Stimulated activated effector memory CD8-positive, alpha-beta T cell treated with anti-CD3 and anti-CD28 coated beads, Interleukin-12 subunit alpha, Interleukin-12 subunit beta, amount 100 ng/mL, for 72 hours (primary cell): ENCODE results near the gene BASP1.
A peak's percentile ranks its signal among the peaks of the same experiment; 100 is the strongest.
"Not testable (repeated sequence)": the region's sequence is repeated elsewhere in the genome, so short reads cannot be mapped to it uniquely, and the experiment has no call there.

Experiments
- ATAC-seq: fragments of 150-1000 bp; cut with Tn5 transposase; 2 replicates; pipeline ENCODE4 v1.10.0; 2021
- DNase-seq, 2 donors: peaks; one replicate each; pipeline ENCODE4 v3.0.0; 2021 to 2022; ENCODE audit warnings: low spot score in 2 of 2
- H3K27ac Mint-ChIP-seq: one replicate; pipeline ENCODE4 v1.8.0; 2022; ENCODE audit warnings: mild to moderate bottlenecking, mixed read lengths
- H3K36me3 Mint-ChIP-seq: one replicate; pipeline ENCODE4 v1.8.0; 2022; ENCODE audit warnings: mild to moderate bottlenecking, mixed read lengths
- H3K4me1 Mint-ChIP-seq: one replicate; pipeline ENCODE4 v1.8.0; 2022; ENCODE audit warnings: mixed read lengths
- H3K4me3 Mint-ChIP-seq: one replicate; pipeline ENCODE4 v1.8.0; 2022; ENCODE audit warnings: mild to moderate bottlenecking, mixed read lengths
- H3K9me3 Mint-ChIP-seq: one replicate; pipeline ENCODE4 v1.8.0; 2022; ENCODE audit warnings: mixed read lengths

The BASP1 gene

DNA sequence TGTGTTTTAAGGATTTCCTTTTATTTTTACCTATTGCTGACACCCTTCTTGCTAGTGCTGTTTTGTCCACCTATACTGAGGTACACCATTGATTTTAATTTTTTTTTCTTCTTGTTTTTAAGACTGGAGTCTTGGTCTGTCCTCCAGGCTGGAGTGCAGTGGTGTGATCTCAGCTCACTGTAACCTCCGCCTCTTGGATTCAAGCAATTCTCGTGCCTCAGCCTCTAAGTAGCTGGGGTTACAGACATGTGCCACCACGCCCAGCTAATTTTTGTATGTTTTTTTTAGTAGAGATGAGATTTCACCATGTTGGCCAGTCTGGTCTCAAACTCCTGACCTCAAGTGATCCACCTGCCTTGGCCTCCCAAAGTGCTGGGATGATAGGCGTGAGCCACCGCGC is 32.4 kb downstream of the BASP1 start:
- not testable (repeated sequence) for H3K27ac Mint-ChIP-seq

DNA sequence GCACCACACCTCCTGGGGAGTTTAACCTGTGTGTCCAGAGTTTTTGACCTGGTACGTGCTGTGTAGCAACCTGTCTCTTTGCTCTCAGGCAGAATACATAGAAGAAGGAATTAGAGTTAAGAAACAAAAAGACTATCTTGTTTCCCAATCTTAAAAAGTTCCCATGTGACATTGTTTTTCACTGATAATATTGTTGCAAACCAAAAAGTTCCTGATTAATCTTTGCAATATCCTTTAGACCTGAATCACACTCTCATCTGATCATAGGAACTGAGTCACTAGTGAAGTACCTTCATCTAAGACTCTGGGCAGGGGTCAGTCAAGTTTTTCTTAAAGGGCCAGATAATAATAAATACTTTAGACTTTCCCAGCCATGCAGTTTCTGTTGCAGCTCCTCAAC is 35.1 kb downstream of the BASP1 start:
- ATAC-seq = no peak
- no peak overlapping the region for H3K4me3 Mint-ChIP-seq
- H3K27ac Mint-ChIP-seq = no peak overlapping the region
- H3K36me3 Mint-ChIP-seq = no peaks in the 10 kb centered on the region
- DNase-seq = no peak
- H3K4me1 Mint-ChIP-seq = no peaks in the 10 kb centered on the region
- peaks cover 10% of the 10 kb centered on the region for H3K9me3 Mint-ChIP-seq

More for the DNA sequence above, 32.4 kb downstream of the BASP1 start:
- not testable (repeated sequence) for H3K36me3 Mint-ChIP-seq, ATAC-seq, H3K4me3 Mint-ChIP-seq, DNase-seq, H3K4me1 Mint-ChIP-seq
- H3K9me3 Mint-ChIP-seq = peaks cover 14% of the 10 kb centered on the region

DNA sequence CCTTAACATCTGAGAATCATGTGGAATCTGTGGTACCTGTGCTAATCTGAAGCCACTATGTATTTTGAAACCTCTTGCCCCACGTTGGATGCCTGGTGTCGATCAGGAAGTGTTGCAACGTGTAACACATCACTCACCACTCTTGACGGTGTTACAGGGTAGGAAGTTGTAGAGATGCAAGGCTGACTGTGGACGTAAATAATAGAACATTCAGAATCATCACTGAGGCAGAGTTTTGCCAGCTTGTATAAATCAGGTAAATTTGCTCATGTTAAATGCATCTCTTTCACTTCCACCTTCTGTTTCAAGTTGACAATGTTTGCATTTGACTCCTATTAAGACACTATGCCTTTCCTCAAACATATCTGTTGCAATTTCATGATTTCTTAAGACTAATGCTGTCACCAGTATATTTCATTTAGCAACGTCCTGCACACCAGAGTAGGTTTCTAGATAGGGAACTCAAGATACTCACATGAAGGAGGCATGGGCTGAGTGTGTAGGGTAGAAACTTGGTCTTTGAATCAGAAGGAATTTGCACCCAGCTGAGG is 38.1 kb downstream of the BASP1 start:
- Mint-ChIP-seq H3K4me3 (no peak overlapping the region), H3K27ac (no peak overlapping the region), H3K36me3 (no peaks in the 10 kb centered on the region), H3K9me3 (peaks cover 9% of the 10 kb centered on the region), H3K4me1 (no peaks in the 10 kb centered on the region)
- DNase-seq = no peak
- peak; percentile 45 for ATAC-seq

DNA sequence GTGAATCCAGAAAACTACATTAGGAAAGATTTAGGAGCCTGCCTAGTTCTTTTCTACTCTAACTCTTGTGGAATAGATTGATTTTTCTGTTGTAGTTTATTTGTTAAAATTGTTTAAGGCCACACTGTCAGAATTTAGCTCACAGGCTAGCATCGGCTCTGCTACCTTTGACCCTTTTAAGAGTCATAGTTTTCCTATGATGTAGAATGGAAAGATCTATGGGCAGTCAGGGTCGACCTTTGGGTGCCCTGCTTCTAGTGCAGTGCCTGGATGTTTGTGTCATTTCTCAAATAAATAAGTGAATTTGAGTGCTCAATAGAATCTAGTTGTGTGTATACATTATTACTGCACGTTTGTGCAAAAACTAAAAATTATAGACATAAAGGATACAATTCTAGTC is 38.7 kb downstream of the BASP1 start:
- Mint-ChIP-seq H3K36me3 (no peaks in the 10 kb centered on the region), H3K4me1 (no peaks in the 10 kb centered on the region), H3K27ac (no peak overlapping the region), H3K4me3 (no peak overlapping the region), H3K9me3 (peaks cover 9% of the 10 kb centered on the region)
- no peak for DNase-seq
- no peak for ATAC-seq

DNA sequence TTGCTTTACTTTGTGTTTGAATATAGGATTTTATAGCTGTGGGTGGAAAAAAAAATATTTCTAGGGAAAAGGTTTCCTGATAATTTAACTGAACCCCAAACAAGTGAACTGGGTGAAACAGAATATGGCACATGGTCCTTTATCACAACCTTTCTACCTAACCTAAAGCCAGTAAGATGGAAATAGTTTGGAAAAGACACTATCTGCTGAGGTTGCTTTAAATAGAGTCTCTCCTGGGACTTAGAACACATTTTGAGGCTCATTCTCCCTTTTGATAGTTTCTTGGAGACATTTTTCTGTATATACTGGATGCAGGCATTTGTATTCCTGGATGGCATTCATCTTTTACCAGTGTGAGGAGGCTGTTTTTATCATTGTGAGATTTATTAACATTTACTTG is 39.4 kb downstream of the BASP1 start:
- Mint-ChIP-seq H3K4me3 (no peak overlapping the region), H3K36me3 (no peaks in the 10 kb centered on the region), H3K4me1 (no peaks in the 10 kb centered on the region), H3K27ac (no peak overlapping the region), H3K9me3 (peaks cover 9% of the 10 kb centered on the region)
- ATAC-seq = no peak
- DNase-seq = no peak

DNA sequence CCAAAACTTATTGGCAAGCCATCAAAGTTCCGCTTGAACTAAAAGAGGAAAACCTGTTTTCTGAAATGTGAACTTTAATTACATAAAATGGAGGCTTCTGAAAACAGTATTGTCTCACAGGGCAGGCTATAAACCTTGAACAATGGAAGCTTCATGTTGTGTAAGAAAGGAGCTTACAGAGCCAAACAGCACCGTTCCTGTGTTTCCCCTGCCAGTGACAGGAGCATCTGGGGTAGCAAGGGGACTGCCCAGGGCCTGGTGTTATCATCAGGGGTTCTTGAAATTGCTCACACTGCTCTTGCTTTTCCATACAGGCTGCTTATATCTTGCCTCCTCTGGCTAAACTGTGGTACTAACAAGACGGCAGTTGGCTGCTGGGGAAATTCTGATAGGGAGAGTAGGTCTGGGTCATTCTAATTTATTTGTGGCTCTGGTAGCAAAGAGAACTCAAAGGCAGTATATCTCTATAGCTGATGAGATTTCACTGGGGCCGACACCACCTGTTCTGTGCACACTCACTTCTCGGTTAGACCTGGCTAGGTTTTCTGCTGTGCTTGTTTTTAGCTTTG is 40.4 kb downstream of the BASP1 start:
- ATAC-seq (peak; percentile 66), DNase-seq (no peak)
- Mint-ChIP-seq H3K4me3 (no peak overlapping the region), H3K9me3 (peaks cover 11% of the 10 kb centered on the region), H3K27ac (no peak overlapping the region), H3K4me1 (no peaks in the 10 kb centered on the region), H3K36me3 (no peaks in the 10 kb centered on the region)

DNA sequence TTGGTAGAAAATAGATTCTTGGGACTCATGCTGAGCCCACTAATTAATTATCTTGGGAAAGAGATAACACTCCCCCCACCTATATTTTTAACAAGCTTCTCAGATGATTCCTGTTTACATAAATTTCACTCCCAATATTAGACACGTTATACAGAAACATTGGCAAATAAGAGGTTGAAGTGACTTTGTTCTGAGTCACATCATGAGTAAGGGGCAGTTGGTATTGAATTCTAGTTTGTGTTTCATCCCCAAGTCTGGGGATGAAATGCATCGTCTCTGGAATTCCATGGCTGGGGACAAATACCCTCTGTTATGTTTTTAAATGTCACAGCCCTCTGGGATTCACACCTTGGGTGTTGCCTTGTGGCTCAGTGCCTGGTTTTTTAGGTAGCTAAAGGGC is 41.0 kb downstream of the BASP1 start:
- DNase-seq = no peak
- no peak overlapping the region for H3K27ac Mint-ChIP-seq

DNA sequence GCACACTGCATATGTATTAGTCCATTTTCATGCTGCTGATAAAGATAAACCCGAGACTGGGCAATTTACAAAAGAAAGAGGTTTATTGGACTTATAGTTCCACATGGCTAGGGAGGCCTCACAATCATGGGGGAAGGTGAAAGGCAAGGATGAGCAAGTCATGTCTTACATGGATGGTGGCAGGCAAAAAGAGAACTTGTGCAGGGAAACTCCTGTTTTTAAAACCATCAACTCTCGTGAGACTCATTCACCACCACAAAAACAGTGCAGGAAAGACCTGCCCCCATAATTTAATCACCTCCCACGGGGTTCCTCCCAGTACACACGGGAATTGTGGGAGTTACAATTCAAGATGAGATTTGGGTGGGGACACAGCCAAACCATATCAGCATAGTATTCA is 41.6 kb downstream of the BASP1 start:
- H3K27ac Mint-ChIP-seq = not testable (repeated sequence)

More for the DNA sequence above, 41.0 kb downstream of the BASP1 start:
- Mint-ChIP-seq H3K4me3 (no peak overlapping the region), H3K9me3 (peaks cover 10% of the 10 kb centered on the region), H3K36me3 (no peaks in the 10 kb centered on the region), H3K4me1 (no peaks in the 10 kb centered on the region)
- ATAC-seq = no peak

DNA sequence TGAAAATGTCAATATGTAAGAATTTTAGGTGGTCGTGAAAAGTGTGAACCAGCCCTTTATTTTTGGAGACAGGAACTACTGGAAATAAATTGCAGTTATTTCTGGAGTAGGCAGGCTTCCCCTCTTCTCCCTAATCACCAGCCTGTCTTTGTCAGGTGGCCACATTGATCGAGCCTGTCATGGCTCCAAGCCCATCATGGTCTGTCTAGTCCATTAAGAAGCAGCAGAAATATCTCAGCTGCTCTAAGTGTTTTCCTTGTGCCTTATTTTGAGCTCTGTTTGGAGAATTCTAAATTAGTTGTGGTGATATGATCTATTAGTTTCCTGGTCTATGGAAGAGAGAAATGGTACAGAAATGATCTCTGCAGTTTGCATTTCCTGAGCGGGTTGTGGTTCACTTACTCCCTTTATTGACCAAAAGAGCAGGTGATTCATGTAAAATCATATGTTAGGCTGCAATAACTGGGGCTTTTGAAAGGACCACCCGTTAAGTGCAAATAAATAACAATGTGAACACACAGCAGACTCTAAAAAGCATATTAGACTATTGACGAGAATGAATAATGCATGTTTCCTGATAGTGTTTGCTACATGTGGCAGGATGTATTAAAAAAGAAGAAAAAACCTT is 42.3 kb downstream of the BASP1 start:
- H3K27ac Mint-ChIP-seq = no peak overlapping the region
- H3K4me3 Mint-ChIP-seq = no peak overlapping the region
- no peaks in the 10 kb centered on the region for H3K4me1 Mint-ChIP-seq

More for the DNA sequence above, 41.6 kb downstream of the BASP1 start:
- not testable (repeated sequence) for ATAC-seq, H3K4me3 Mint-ChIP-seq, H3K9me3 Mint-ChIP-seq, H3K4me1 Mint-ChIP-seq, H3K36me3 Mint-ChIP-seq, DNase-seq

DNA sequence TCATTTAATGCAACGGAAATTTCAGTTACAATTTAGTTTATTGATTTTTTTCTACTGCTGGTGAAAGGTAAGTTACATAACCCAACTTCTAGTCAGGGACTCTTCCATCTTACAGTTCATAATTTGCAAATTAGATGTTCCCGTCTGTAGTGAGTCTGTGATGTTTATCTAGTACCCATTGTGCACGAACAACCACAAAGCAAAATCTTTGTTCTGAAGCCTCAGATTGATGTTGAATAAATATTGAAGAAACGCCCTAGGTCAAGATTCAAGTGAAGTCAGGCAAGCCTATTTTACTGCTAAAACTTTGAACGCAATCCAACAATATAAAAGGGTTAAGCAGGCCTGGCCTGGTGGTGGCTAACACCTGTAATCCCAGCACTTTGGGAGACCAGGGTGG is 43.1 kb downstream of the BASP1 start:
- Mint-ChIP-seq H3K36me3 (no peaks in the 10 kb centered on the region), H3K9me3 (peaks cover 8% of the 10 kb centered on the region), H3K4me1 (no peaks in the 10 kb centered on the region), H3K27ac (no peak overlapping the region), H3K4me3 (no peak overlapping the region)
- ATAC-seq (no peak), DNase-seq (no peak)

More for the DNA sequence above, 42.3 kb downstream of the BASP1 start:
- ATAC-seq = no peak
- no peaks in the 10 kb centered on the region for H3K36me3 Mint-ChIP-seq
- no peak for DNase-seq
- H3K9me3 Mint-ChIP-seq = peaks cover 8% of the 10 kb centered on the region

DNA sequence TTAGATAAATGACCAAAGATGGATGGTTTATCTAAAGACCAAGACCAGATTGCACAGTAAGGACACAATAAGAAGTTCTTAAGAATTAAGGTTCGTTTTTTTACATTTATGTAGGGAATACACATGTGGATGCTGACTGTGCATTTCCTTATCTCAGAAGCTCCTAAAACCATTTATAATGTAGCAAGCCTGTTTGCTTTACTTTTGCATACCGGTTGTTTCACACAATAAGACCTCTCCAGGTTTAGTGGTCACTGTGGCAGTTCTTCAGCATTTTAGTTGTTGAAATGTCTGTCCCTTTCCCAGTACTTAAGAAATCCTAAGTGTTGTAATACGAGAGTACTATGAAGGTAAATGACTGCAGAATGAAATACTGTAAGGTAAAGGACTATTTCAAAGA is 43.6 kb downstream of the BASP1 start:
- no peaks in the 10 kb centered on the region for H3K36me3 Mint-ChIP-seq

DNA sequence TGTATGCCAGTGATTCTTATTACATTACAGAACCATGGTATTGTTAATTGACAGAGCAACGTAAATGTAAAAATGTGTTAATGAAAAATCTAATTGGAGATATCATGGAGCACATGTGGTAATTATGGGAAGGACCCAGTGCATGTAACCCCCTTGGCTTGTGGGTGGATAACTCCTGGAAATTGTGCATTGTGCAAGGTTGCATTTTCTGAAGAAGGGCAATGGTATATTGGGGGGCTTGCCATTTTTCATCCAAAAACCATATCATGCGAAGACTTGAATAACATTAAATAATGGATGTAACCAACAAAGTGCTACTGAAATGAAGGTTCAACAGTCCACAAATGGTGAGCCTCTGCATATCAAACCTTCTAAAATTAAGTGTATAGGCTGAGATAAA is 47.6 kb downstream of the BASP1 start:
- no peak overlapping the region for H3K27ac Mint-ChIP-seq
- H3K4me1 Mint-ChIP-seq = no peaks in the 10 kb centered on the region

More for the DNA sequence above, 43.6 kb downstream of the BASP1 start:
- ATAC-seq = no peak
- H3K27ac Mint-ChIP-seq = no peak overlapping the region
- peaks cover 8% of the 10 kb centered on the region for H3K9me3 Mint-ChIP-seq
- no peak overlapping the region for H3K4me3 Mint-ChIP-seq
- DNase-seq = no peak
- no peaks in the 10 kb centered on the region for H3K4me1 Mint-ChIP-seq

DNA sequence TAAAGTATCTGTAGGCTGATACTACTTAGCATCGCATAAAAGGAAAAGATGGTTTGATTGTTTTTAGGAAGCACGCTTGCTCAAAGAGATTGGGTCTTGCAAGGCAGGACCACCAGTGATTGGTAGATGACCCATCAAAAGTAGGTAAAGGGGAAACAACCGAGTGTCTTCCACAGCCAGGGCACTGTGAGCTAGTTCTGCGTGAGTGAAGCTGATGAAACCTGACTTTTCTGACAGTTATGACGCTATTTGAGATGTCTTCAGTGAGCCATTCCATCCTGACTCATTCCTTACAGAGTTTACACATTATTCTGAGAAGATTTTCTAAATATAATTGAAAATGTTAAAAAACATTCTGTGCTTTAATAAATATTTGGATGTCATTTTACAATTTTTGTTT is 49.7 kb downstream of the BASP1 start:
- H3K4me1 Mint-ChIP-seq = no peaks in the 10 kb centered on the region
- DNase-seq (no peak), ATAC-seq (no peak)
- no peak overlapping the region for H3K4me3 Mint-ChIP-seq
- no peaks in the 10 kb centered on the region for H3K36me3 Mint-ChIP-seq
- H3K27ac Mint-ChIP-seq = no peak overlapping the region
- H3K9me3 Mint-ChIP-seq = peaks cover under 1% of the 10 kb centered on the region

More for the DNA sequence above, 47.6 kb downstream of the BASP1 start:
- Mint-ChIP-seq H3K36me3 (no peaks in the 10 kb centered on the region), H3K9me3 (peaks cover 5% of the 10 kb centered on the region), H3K4me3 (no peak overlapping the region)
- DNase-seq (no peak), ATAC-seq (no peak)

DNA sequence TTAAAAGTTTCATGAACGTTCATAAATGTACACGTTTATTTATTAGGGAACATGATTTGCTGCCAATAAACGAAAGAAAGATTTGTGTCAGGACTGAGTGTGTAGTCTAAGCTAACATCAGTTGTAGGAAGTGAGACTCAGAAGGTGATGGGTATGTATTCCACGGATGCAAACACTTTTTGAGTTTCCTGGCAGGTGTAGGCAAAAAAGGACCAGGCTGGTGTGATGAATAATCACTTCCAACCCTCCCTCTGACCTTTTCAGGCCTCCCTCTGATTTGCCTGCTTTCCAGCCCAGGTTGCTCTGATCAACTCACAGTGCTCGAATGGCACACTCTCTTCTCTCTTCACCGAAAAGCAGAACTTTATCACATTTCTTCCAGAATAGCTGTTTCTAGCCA is 51.8 kb downstream of the BASP1 start:
- Mint-ChIP-seq H3K4me3 (no peak overlapping the region), H3K9me3 (no peaks in the 10 kb centered on the region), H3K4me1 (no peaks in the 10 kb centered on the region), H3K36me3 (no peaks in the 10 kb centered on the region), H3K27ac (no peak overlapping the region)
- ATAC-seq (no peak), DNase-seq (no peak)

DNA sequence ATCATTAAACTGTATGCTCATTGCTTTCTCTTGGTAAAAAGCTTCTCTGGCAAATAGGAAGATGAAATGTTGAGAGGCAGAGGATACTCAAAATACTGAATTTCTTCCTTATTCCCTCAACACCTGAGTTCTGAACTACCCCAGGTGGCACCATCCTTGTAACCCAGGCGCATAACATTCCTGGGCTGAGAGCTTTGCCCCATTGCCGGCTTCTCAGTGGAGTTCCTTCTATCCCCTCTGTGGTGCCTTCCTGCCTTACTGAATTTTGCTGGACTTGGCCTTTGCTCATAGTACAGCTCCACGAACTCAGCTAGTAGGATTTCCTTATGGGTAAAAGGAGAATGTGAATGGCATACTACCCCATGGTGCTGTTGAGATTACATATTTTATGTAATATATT is 54.7 kb downstream of the BASP1 start:
- Mint-ChIP-seq H3K9me3 (peaks cover 6% of the 10 kb centered on the region), H3K4me3 (no peak overlapping the region), H3K4me1 (no peaks in the 10 kb centered on the region), H3K36me3 (no peaks in the 10 kb centered on the region), H3K27ac (no peak overlapping the region)
- ATAC-seq = no peak
- DNase-seq = no peak
